Activated naive CD4-positive, alpha-beta T cell treated with anti-CD3 and anti-CD28 coated beads for 36 hours (primary cell): ENCODE measurements around the gene RAPGEF4. TPM values are rescaled to one million over a fixed set of nuclear protein-coding genes. Genes with fewer than 3 reads are reported as not detected.

Experiments
- CTCF ChIA-PET: fragments of 350-600 bp; sonication (Branson Sonifier 250); formaldehyde crosslinking; loops from one replicate; lab custom pipeline; 2021; ENCODE audit warnings: antibody characterized with exemption; lab: Charles Lee
- DNase-seq: peaks from one replicate; pipeline ENCODE4 v3.0.0-alpha.2; 2020
- H3K27ac Mint-ChIP-seq: one replicate; pipeline ENCODE4 v1.8.0; 2021; ENCODE audit warnings: mild to moderate bottlenecking, mixed read lengths
- H3K27me3 Mint-ChIP-seq: one replicate; pipeline ENCODE4 v1.8.0; 2021; ENCODE audit warnings: low read depth, mixed read lengths
- H3K36me3 Mint-ChIP-seq: one replicate; pipeline ENCODE4 v1.8.0; 2021; ENCODE audit warnings: low read depth, mixed read lengths
- H3K4me1 Mint-ChIP-seq: one replicate; pipeline ENCODE4 v1.8.0; 2021; ENCODE audit warnings: low read depth, mixed read lengths
- H3K4me3 Mint-ChIP-seq: one replicate; pipeline ENCODE4 v1.8.0; 2021; ENCODE audit warnings: mild to moderate bottlenecking, moderate library complexity, mixed read lengths
- H3K9me3 Mint-ChIP-seq: one replicate; pipeline ENCODE4 v1.8.0; 2021; ENCODE audit warnings: mixed read lengths
- intact Hi-C: fragments of 100-400 bp; cut with micrococcal nuclease; formaldehyde crosslinking; loops from one replicate; pipeline ENCODE4 v1.15.1; 2023
- total RNA-seq, 2 experiments: library from RNA; stranded (reverse); gene quantifications; one replicate each; pipeline ENCODE4 v1.2.3, GENCODE V29; 2021

Gene RAPGEF4
- total RNA-seq, 2 experiments from 2014 or later = 0.24 to 0.35 TPM

GRCh38 chr2:173066887-173067676 lies 331.4 kb downstream of the RAPGEF4 start:
- CTCF ChIA-PET = no interaction called here
- DNase-seq = no peak
- Mint-ChIP-seq H3K4me3 (no peak overlapping the region), H3K9me3 (no peaks in the 10 kb centered on the region), H3K27me3 (peaks cover 33% of the 10 kb centered on the region), H3K27ac (no peak overlapping the region), H3K4me1 (no peaks in the 10 kb centered on the region), H3K36me3 (no peaks in the 10 kb centered on the region)
- intact Hi-C loops = no loop called here

GRCh38 chr2:173075056-173075780 lies 339.6 kb downstream of the RAPGEF4 start:
- DNase-seq = no peak
- Mint-ChIP-seq H3K4me3 (peak overlapping the region; percentile 65), H3K27me3 (peaks cover 42% of the 10 kb centered on the region), H3K27ac (no peak overlapping the region), H3K36me3 (no peaks in the 10 kb centered on the region), H3K9me3 (no peaks in the 10 kb centered on the region), H3K4me1 (peaks cover 5% of the 10 kb centered on the region)
- intact Hi-C loops = loop anchor here (1.0 to 5.0 kb wide), 3 partner anchors 26 to 135 kb away; no protein-coding TSS in a partner anchor
- CTCF ChIA-PET = no interaction called here

- no peak within 1 kb of the TSS for H3K27ac Mint-ChIP-seq
- intact Hi-C loops = loop anchor here (1.0 to 5.0 kb wide), 3 partner anchors 27 to 134 kb away; no protein-coding TSS in a partner anchor
- CTCF ChIA-PET = no interaction called here
- H3K9me3 Mint-ChIP-seq = no peaks in the 10 kb centered on the region
- peak; percentile 65 for DNase-seq
- H3K4me3 Mint-ChIP-seq = peak within 1 kb of the TSS; percentile 68
- peaks cover 5% of the 10 kb centered on the region for H3K4me1 Mint-ChIP-seq
- no peaks in the 10 kb centered on the region for H3K36me3 Mint-ChIP-seq
- peaks cover 41% of the 10 kb centered on the region for H3K27me3 Mint-ChIP-seq
Measured at GRCh38 chr2:173075781-173076580, 340.3 kb downstream of the RAPGEF4 start, which contains the start of gene MAP3K20. Gene MAP3K20 (plus strand): TSS chr2:173075846. CDS start chr2:173091032, 15,186 bp downstream.

- no peaks in the 10 kb centered on the region for H3K9me3 Mint-ChIP-seq
- H3K4me1 Mint-ChIP-seq = peaks cover 5% of the 10 kb centered on the region
- intact Hi-C loops = loop anchor here (5.0 kb wide), 1 partner anchor 49 kb away; no protein-coding TSS in a partner anchor
- H3K4me3 Mint-ChIP-seq = peak overlapping the region; percentile 68
- CTCF ChIA-PET = interaction anchor here (0.6 to 0.8 kb wide), 2 partner anchors 142 to 649 kb away, joined by 3 to 5 read pairs; partner anchors contain the start of gene ITGA6
- H3K27me3 Mint-ChIP-seq = peaks cover 42% of the 10 kb centered on the region
- peak; percentile 14 for DNase-seq
- no peaks in the 10 kb centered on the region for H3K36me3 Mint-ChIP-seq
- H3K27ac Mint-ChIP-seq = no peak overlapping the region
Measured at GRCh38 chr2:173076581-173077345, 341.1 kb downstream of the RAPGEF4 start.

GRCh38 chr2:173077506-173078177 lies 342.0 kb downstream of the RAPGEF4 start:
- H3K27me3 Mint-ChIP-seq = peaks cover 44% of the 10 kb centered on the region
- H3K36me3 Mint-ChIP-seq = no peaks in the 10 kb centered on the region
- H3K27ac Mint-ChIP-seq = no peak overlapping the region
- H3K4me3 Mint-ChIP-seq = no peak overlapping the region
- no peak for DNase-seq
- no peaks in the 10 kb centered on the region for H3K9me3 Mint-ChIP-seq
- H3K4me1 Mint-ChIP-seq = peaks cover 5% of the 10 kb centered on the region
- CTCF ChIA-PET = interaction anchor here (1.2 to 1.3 kb wide), 2 partner anchors 13 to 133 kb away, joined by 3 read pairs; no protein-coding TSS in a partner anchor
- intact Hi-C loops = loop anchor here (5.0 kb wide), 1 partner anchor 50 kb away; no protein-coding TSS in a partner anchor

- no peaks in the 10 kb centered on the region for H3K36me3 Mint-ChIP-seq
- no peaks in the 10 kb centered on the region for H3K9me3 Mint-ChIP-seq
- CTCF ChIA-PET = interaction anchor here (1.2 to 1.3 kb wide), 2 partner anchors 12 to 132 kb away, joined by 3 read pairs; no protein-coding TSS in a partner anchor
- H3K4me3 Mint-ChIP-seq = no peak overlapping the region
- intact Hi-C loops = loop anchor here (5.0 kb wide), 1 partner anchor 52 kb away; no protein-coding TSS in a partner anchor
- DNase-seq = no peak
- H3K27ac Mint-ChIP-seq = no peak overlapping the region
- peaks cover 5% of the 10 kb centered on the region for H3K4me1 Mint-ChIP-seq
- peaks cover 45% of the 10 kb centered on the region for H3K27me3 Mint-ChIP-seq
Measured at GRCh38 chr2:173079141-173079540, 343.5 kb downstream of the RAPGEF4 start.

- no peak overlapping the region for H3K27ac Mint-ChIP-seq
- no peaks in the 10 kb centered on the region for H3K36me3 Mint-ChIP-seq
- no peaks in the 10 kb centered on the region for H3K9me3 Mint-ChIP-seq
- peaks cover 41% of the 10 kb centered on the region for H3K27me3 Mint-ChIP-seq
- CTCF ChIA-PET = interaction anchor here (0.6 to 1.2 kb wide), 2 partner anchors 22 to 52 kb away, joined by 3 read pairs; no protein-coding TSS in a partner anchor
- no peak for DNase-seq
- intact Hi-C loops = loop anchor here (5.0 kb wide), 1 partner anchor 53 kb away; no protein-coding TSS in a partner anchor
- peaks cover 5% of the 10 kb centered on the region for H3K4me1 Mint-ChIP-seq
- no peak overlapping the region for H3K4me3 Mint-ChIP-seq
Measured at GRCh38 chr2:173079973-173080860, 344.6 kb downstream of the RAPGEF4 start.

- H3K27me3 Mint-ChIP-seq = peaks cover 35% of the 10 kb centered on the region
Measured at GRCh38 chr2:173086518-173087213, 351.0 kb downstream of the RAPGEF4 start.

GRCh38 chr2:173087214-173087581 lies 351.6 kb downstream of the RAPGEF4 start:
- Mint-ChIP-seq H3K9me3 (no peaks in the 10 kb centered on the region), H3K27ac (no peak overlapping the region), H3K4me3 (no peak overlapping the region), H3K27me3 (peaks cover 36% of the 10 kb centered on the region), H3K36me3 (no peaks in the 10 kb centered on the region), H3K4me1 (no peaks in the 10 kb centered on the region)
- no peak for DNase-seq
- intact Hi-C loops = no loop called here
- CTCF ChIA-PET = interaction anchor here (0.8 kb wide), 1 partner anchor 106 kb away, joined by 3 read pairs; no protein-coding TSS in a partner anchor

More at GRCh38 chr2:173086518-173087213, 351.0 kb downstream of the RAPGEF4 start:
- Mint-ChIP-seq H3K27ac (no peak overlapping the region), H3K9me3 (no peaks in the 10 kb centered on the region), H3K36me3 (no peaks in the 10 kb centered on the region), H3K4me1 (no peaks in the 10 kb centered on the region), H3K4me3 (no peak overlapping the region)
- intact Hi-C loops = no loop called here
- CTCF ChIA-PET = interaction anchor here (0.8 kb wide), 1 partner anchor 107 kb away, joined by 3 read pairs; no protein-coding TSS in a partner anchor
- no peak for DNase-seq
